ENCODE measurements around the gene NOXO1.
A peak's percentile ranks its signal among the peaks of the same experiment; 100 is the strongest.

NOXO1 gene

DNA sequence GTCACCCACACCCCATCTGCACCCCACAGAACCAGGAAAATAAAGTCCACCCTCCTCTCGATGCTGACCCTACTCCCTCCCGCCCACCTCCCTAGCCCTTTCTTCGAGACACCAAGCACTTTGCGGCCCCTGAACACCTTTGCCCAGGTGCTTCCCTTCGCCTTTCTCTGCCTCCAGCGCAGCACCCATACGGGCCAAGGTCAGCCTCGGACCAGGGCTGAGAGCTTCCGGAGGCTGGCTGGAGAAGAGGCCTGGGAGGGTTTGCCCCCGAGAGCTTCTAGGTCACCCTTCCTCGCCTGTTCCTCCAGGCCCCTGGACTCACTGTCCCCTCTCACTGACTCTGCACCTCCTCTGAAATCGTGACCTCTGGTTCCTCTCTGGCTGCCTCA lies 42.8 kb upstream of the NOXO1 start:
- H3K4me3 ChIP-seq (ENCODE audit: insufficient read depth, low read depth, low read length, poor library complexity, severe bottlenecking) = no peak overlapping the region
- H3K36me3 ChIP-seq (ENCODE audit: control insufficient read depth, insufficient read depth, low read length) = no peaks in the 10 kb centered on the region
- DNase-seq = no peak
- no peak overlapping the region for H3K27ac ChIP-seq (ENCODE audit: insufficient read depth, low read length, poor library complexity, severe bottlenecking)
- H3K27me3 ChIP-seq (replicated peaks; ENCODE audit: control insufficient read depth, insufficient read depth, low read length, poor library complexity, severe bottlenecking) = peaks cover 20% of the 10 kb centered on the region
- peaks cover 29% of the 10 kb centered on the region for H3K4me1 ChIP-seq (ENCODE audit: control insufficient read depth, insufficient read depth, low read length, poor library complexity, severe bottlenecking)
- no peaks in the 10 kb centered on the region for H3K9me3 ChIP-seq (ENCODE audit: control insufficient read depth, low read length)

DNA sequence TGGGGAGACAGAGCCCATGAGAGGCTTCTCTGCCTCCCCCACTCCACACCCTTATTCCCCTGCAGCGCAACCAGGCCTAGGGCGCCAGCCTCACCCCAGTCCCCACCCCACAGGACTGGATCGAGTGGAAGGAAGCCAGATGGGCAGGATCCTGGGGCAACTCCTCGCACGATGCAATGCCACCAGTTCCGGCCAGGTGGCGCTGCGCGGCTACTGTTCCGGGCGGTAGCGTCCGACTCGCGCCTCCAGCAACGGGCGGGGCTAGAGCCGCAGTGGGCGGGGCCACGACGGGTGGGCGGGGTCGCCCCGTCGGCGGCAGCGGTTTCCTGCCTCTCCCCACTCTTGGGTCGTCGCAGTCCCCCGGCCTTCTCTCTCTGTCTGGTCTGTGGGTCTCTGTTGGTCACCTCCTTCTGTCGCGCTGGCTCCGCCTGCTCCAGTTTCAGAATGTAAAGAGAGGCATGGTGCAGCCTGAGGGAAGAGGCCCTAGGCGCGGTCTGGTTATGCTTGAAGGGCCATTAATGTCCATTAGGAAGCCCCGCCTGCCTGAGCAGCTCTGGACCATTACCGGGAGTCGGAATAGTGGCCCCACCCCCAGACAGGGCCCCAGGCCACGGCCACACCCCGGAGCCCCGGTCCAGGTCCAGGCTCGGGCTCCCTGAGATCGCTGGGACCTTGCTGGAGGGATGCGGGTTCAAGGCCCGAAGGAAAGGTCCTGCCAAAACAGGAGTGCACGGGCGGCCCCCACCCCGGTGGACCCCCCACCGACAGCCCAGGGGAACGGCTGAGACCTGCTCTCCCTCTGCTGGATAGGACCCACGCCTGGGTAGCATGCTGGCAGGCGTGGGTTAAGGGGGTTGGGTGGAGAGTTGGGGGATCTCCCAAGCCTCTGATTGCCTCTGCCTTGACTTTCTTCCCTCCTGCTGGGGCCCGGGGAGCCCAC lies 42.1 kb upstream of the NOXO1 start:
- Histone ChIP-seq H3K27ac (ENCODE audit: insufficient read depth, low read length, poor library complexity, severe bottlenecking) (peak overlapping the region; percentile 44), H3K36me3 (ENCODE audit: control insufficient read depth, insufficient read depth, low read length) (no peaks in the 10 kb centered on the region), H3K4me1 (ENCODE audit: control insufficient read depth, insufficient read depth, low read length, poor library complexity, severe bottlenecking) (peaks cover 29% of the 10 kb centered on the region), H3K4me3 (ENCODE audit: insufficient read depth, low read depth, low read length, poor library complexity, severe bottlenecking) (peak overlapping the region; percentile 40), H3K9me3 (ENCODE audit: control insufficient read depth, low read length) (no peaks in the 10 kb centered on the region), H3K27me3 (replicated peaks; ENCODE audit: control insufficient read depth, insufficient read depth, low read length, poor library complexity, severe bottlenecking) (peaks cover 20% of the 10 kb centered on the region)
- peak; percentile 90 to 94 (median 92) for DNase-seq

DNA sequence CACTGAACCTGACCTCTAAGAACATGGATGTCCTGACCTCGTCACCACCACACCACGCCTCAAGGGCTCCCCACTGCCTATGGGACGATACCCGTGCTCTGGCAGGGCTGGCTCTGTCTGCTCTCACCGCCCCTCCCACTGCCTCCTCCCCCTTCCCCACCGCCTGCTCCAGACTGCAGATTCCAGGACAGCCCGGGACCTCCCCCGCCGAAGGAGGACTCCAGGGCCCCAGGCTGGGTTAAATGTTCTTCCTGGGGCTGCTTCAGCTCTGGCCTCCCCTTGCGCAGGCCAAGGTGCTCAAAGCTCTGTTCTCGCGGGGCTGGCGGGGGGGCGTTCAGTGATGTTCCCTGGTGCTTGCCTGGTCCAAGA lies 41.4 kb upstream of the NOXO1 start:
- DNase-seq = no peak
- H3K27me3 ChIP-seq (replicated peaks; ENCODE audit: control insufficient read depth, insufficient read depth, low read length, poor library complexity, severe bottlenecking) = peaks cover 20% of the 10 kb centered on the region
- H3K4me1 ChIP-seq (ENCODE audit: control insufficient read depth, insufficient read depth, low read length, poor library complexity, severe bottlenecking) = peaks cover 29% of the 10 kb centered on the region
- H3K9me3 ChIP-seq (ENCODE audit: control insufficient read depth, low read length) = no peaks in the 10 kb centered on the region
- no peak overlapping the region for H3K27ac ChIP-seq (ENCODE audit: insufficient read depth, low read length, poor library complexity, severe bottlenecking)
- H3K4me3 ChIP-seq (ENCODE audit: insufficient read depth, low read depth, low read length, poor library complexity, severe bottlenecking) = no peak overlapping the region
- no peaks in the 10 kb centered on the region for H3K36me3 ChIP-seq (ENCODE audit: control insufficient read depth, insufficient read depth, low read length)

DNA sequence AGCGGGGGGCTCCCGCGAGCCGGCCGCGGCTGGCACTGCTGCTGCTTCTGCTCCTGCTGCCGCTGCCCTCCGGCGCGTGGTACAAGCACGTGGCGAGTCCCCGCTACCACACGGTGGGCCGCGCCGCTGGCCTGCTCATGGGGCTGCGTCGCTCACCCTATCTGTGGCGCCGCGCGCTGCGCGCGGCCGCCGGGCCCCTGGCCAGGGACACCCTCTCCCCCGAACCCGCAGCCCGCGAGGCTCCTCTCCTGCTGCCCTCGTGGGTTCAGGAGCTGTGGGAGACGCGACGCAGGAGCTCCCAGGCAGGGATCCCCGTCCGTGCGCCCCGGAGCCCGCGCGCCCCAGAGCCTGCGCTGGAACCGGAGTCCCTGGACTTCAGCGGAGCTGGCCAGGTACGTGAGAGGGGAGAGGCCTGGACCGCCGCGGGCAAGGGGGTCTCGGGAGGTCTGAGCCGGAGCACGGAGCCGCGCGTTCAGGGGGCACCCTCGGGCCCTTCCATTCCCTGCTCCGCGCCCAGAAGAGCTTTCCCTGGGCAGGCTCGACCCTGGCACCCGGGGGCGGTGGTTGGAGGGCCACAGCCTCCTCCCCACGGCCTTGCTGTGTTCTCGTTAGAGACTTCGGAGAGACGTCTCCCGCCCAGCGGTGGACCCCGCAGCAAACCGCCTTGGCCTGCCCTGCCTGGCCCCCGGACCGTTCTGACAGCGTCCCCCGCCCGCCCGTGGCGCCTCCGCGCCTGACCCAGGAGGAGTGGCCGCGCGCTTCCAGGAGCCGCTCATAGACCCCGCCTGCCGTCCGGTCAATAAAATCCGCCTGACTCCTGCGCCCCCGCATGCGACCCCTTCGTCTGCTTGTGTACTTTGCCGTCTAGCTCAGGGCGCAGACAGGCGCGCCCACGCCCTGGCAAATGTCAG lies 38.9 kb upstream of the NOXO1 start:
- Histone ChIP-seq H3K9me3 (ENCODE audit: control insufficient read depth, low read length) (no peaks in the 10 kb centered on the region), H3K27me3 (replicated peaks; ENCODE audit: control insufficient read depth, insufficient read depth, low read length, poor library complexity, severe bottlenecking) (peaks cover 20% of the 10 kb centered on the region), H3K4me3 (ENCODE audit: insufficient read depth, low read depth, low read length, poor library complexity, severe bottlenecking) (no peak overlapping the region), H3K36me3 (ENCODE audit: control insufficient read depth, insufficient read depth, low read length) (no peaks in the 10 kb centered on the region), H3K27ac (ENCODE audit: insufficient read depth, low read length, poor library complexity, severe bottlenecking) (no peak overlapping the region), H3K4me1 (ENCODE audit: control insufficient read depth, insufficient read depth, low read length, poor library complexity, severe bottlenecking) (peaks cover 22% of the 10 kb centered on the region)
- no peak for DNase-seq

DNA sequence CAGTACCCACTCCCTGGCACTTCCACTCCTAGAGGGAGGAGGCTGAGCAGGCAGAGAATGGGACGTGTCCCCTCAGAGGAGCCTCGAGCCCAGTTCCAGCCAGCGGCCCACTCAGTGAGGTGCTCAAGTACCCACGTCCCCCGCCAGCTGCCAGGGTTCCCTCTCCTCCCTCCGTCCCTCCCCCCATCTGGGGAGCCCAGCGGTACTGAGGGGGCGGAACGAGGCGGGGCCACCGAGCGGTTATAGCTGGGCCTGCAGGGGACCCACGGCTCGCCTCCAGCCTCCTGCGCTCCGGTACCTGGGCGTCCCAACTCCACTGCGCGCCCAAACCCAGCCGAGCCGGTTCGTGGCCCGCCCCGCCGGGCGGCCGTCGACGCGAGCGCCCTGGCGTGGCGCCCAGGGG lies 38.2 kb upstream of the NOXO1 start, which contains the start of gene NPW:
Gene NPW (plus strand): TSS at position 268 of the 403 bp plus-strand sequence.
- peaks cover 20% of the 10 kb centered on the region for H3K27me3 ChIP-seq (replicated peaks; ENCODE audit: control insufficient read depth, insufficient read depth, low read length, poor library complexity, severe bottlenecking)
- H3K4me1 ChIP-seq (ENCODE audit: control insufficient read depth, insufficient read depth, low read length, poor library complexity, severe bottlenecking) = peaks cover 22% of the 10 kb centered on the region
- no peak for DNase-seq
- no peak within 1 kb of the TSS for H3K4me3 ChIP-seq (ENCODE audit: insufficient read depth, low read depth, low read length, poor library complexity, severe bottlenecking)
- no peak within 1 kb of the TSS for H3K27ac ChIP-seq (ENCODE audit: insufficient read depth, low read length, poor library complexity, severe bottlenecking)
- no peaks in the 10 kb centered on the region for H3K9me3 ChIP-seq (ENCODE audit: control insufficient read depth, low read length)
- H3K36me3 ChIP-seq (ENCODE audit: control insufficient read depth, insufficient read depth, low read length) = no peaks in the 10 kb centered on the region

DNA sequence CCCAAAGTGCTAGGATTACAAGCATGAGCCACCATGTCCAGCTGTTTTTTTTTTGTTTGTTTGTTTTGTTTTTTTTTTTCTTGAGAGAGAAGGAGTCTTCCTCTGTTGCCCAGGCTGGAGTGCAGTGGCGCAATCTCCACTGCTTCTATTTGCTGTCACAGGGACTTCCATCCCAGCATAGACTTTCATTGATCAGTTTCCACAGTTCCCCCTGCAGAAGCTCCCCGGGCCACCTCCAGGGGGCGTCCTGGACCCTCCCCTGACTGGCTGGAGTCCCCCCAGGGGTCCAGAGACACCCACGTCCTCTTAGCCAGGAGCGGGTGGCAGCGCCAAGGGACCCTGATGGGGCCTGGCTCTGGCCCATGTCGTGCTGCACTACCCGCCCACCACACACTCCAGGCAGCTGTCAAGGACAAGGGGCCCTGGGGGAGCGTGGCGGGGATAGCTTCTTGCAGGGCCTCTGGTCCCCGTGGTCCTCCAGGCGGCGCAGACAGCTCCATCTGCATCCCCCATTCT lies 35.2 kb upstream of the NOXO1 start:
- H3K36me3 ChIP-seq (ENCODE audit: control insufficient read depth, insufficient read depth, low read length) = no peaks in the 10 kb centered on the region
- peaks cover 13% of the 10 kb centered on the region for H3K27me3 ChIP-seq (replicated peaks; ENCODE audit: control insufficient read depth, insufficient read depth, low read length, poor library complexity, severe bottlenecking)
- no peak overlapping the region for H3K27ac ChIP-seq (ENCODE audit: insufficient read depth, low read length, poor library complexity, severe bottlenecking)
- H3K9me3 ChIP-seq (ENCODE audit: control insufficient read depth, low read length) = no peaks in the 10 kb centered on the region
- peaks cover 10% of the 10 kb centered on the region for H3K4me1 ChIP-seq (ENCODE audit: control insufficient read depth, insufficient read depth, low read length, poor library complexity, severe bottlenecking)
- no peak for DNase-seq
- H3K4me3 ChIP-seq (ENCODE audit: insufficient read depth, low read depth, low read length, poor library complexity, severe bottlenecking) = no peak overlapping the region

DNA sequence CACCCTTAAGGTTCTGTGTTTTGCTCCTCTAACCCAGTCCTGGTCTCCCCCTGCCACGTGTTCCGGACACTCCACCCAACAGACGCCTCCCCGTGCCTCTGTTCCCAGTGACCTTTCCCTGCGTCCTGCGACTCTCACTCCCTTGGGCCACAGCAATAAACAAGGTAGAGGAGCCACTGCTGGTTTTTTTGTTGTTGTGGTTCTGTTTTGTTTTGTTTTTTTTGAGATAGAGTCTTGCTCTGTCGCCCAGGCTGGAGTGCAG lies 34.6 kb upstream of the NOXO1 start:
- DNase-seq = no peak
- peaks cover 10% of the 10 kb centered on the region for H3K4me1 ChIP-seq (ENCODE audit: control insufficient read depth, insufficient read depth, low read length, poor library complexity, severe bottlenecking)
- H3K27ac ChIP-seq (ENCODE audit: insufficient read depth, low read length, poor library complexity, severe bottlenecking) = no peak overlapping the region
- peaks cover 12% of the 10 kb centered on the region for H3K27me3 ChIP-seq (replicated peaks; ENCODE audit: control insufficient read depth, insufficient read depth, low read length, poor library complexity, severe bottlenecking)
- no peak overlapping the region for H3K4me3 ChIP-seq (ENCODE audit: insufficient read depth, low read depth, low read length, poor library complexity, severe bottlenecking)
- no peaks in the 10 kb centered on the region for H3K9me3 ChIP-seq (ENCODE audit: control insufficient read depth, low read length)
- H3K36me3 ChIP-seq (ENCODE audit: control insufficient read depth, insufficient read depth, low read length) = no peaks in the 10 kb centered on the region

DNA sequence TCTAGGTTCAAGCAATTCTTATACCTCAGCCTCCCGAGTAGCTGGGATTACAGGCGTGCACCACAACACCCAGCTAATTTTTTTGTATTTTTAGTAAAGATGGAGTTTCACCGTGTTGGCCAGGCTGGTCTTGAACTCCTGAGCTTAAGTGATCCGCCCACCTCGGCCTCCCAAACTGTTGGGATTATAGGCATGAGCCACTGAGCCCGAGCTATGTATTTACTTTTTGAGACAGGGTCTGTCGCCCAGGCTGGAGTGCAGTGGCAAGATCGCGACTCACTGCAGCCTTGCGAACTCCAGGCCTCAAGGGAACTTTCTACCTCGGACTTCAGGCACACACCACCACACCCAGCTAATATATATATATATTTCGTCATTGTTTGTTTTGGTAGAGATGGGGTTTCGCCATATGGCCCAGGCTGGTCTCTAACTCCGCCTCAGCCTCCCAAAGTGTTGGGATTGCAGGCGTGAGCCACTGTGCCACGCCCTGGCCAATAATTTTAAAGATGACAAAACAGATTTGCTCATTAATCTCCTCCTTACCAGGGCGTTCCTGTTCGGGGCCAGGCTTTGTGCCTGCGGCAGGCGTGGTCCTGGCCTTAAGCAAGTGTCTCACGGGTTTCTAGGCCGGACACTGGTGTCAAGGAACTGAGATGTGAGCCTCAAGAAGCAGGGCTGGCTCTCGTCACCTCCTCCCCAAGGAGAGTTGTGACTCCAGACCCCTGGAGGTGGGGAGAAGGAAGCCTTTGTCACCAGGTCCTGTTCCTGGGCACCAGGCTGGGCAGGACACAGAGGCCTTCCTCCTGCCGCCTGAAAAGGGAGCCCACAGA lies 34.1 kb upstream of the NOXO1 start:
- Histone ChIP-seq H3K9me3 (ENCODE audit: control insufficient read depth, low read length) (no peaks in the 10 kb centered on the region), H3K27me3 (replicated peaks; ENCODE audit: control insufficient read depth, insufficient read depth, low read length, poor library complexity, severe bottlenecking) (peaks cover 6% of the 10 kb centered on the region), H3K27ac (ENCODE audit: insufficient read depth, low read length, poor library complexity, severe bottlenecking) (no peak overlapping the region), H3K36me3 (ENCODE audit: control insufficient read depth, insufficient read depth, low read length) (no peaks in the 10 kb centered on the region), H3K4me3 (ENCODE audit: insufficient read depth, low read depth, low read length, poor library complexity, severe bottlenecking) (no peak overlapping the region), H3K4me1 (ENCODE audit: control insufficient read depth, insufficient read depth, low read length, poor library complexity, severe bottlenecking) (peaks cover 7% of the 10 kb centered on the region)
- no peak for DNase-seq

DNA sequence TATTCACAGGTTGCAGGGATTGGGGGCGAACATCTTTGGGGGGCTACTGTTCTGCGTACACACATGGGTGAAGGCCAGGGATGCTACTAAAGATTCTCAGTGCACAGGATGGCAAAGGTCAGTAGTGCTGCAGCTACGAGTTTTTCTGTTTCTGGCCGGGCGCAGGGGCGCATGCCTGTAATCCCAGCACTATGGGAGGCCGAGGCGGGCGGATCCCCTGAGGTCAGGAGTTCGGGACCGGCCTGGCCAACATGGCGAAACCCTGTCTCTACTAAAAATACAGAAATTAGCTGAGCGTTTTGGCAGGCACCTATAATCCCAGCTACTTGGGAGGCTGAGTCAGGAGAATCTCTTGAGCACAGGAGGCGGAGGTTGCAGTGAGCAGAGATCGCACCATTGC lies 32.3 kb upstream of the NOXO1 start:
- DNase-seq = no peak
- H3K27ac ChIP-seq (ENCODE audit: insufficient read depth, low read length, poor library complexity, severe bottlenecking) = no peak overlapping the region
- H3K27me3 ChIP-seq (replicated peaks; ENCODE audit: control insufficient read depth, insufficient read depth, low read length, poor library complexity, severe bottlenecking) = no peaks in the 10 kb centered on the region
- H3K36me3 ChIP-seq (ENCODE audit: control insufficient read depth, insufficient read depth, low read length) = no peaks in the 10 kb centered on the region
- H3K4me3 ChIP-seq (ENCODE audit: insufficient read depth, low read depth, low read length, poor library complexity, severe bottlenecking) = no peak overlapping the region
- H3K9me3 ChIP-seq (ENCODE audit: control insufficient read depth, low read length) = no peaks in the 10 kb centered on the region
- peaks cover 11% of the 10 kb centered on the region for H3K4me1 ChIP-seq (ENCODE audit: control insufficient read depth, insufficient read depth, low read length, poor library complexity, severe bottlenecking)

Data from effector memory CD4-positive, alpha-beta T cell (primary cell).